HUDEP-2 (cell line): ENCODE results near the gene ICE2.

Source experiments
- DNase-seq, 76 experiments: peaks; one replicate each; lab custom pipeline; 2025; ENCODE audit not compliant: unreplicated experiment in 76 of 76; lab: John Stamatoyannopoulos, UW

ICE2 gene

GRCh38 chr15:60392986-60393790 is 85.8 kb downstream of the ICE2 start:
- no peak for DNase-seq

- no peak for DNase-seq
Measured at GRCh38 chr15:60392601-60392985, 86.3 kb downstream of the ICE2 start.

- DNase-seq: peak in 1 of 76 experiments; percentile 2
Measured at GRCh38 chr15:60391722-60392315, 87.1 kb downstream of the ICE2 start.

- peak in 54 of 76 experiments; percentile 1 to 59 (median 27) for DNase-seq
Measured at GRCh38 chr15:60390871-60391501, 88.0 kb downstream of the ICE2 start.

GRCh38 chr15:60390231-60390630 is 88.7 kb downstream of the ICE2 start:
- no peak for DNase-seq

- no peak for DNase-seq
Measured at GRCh38 chr15:60389261-60390077, 89.5 kb downstream of the ICE2 start.

GRCh38 chr15:60387321-60387720 is 91.6 kb downstream of the ICE2 start:
- no peak for DNase-seq

GRCh38 chr15:60386615-60387014 is 92.3 kb downstream of the ICE2 start:
- no peak for DNase-seq

- no peak for DNase-seq
Measured at GRCh38 chr15:60385620-60386552, 93.1 kb downstream of the ICE2 start.

- no peak for DNase-seq
Measured at GRCh38 chr15:60384526-60385126, 94.3 kb downstream of the ICE2 start.

- no peak for DNase-seq
Measured at GRCh38 chr15:60384053-60384452, 94.9 kb downstream of the ICE2 start.

- no peak for DNase-seq
Measured at GRCh38 chr15:60382773-60383674, 95.9 kb downstream of the ICE2 start.

- DNase-seq: no peak
Measured at GRCh38 chr15:60381148-60381788, 97.7 kb downstream of the ICE2 start.

GRCh38 chr15:60379525-60380274 is 99.2 kb downstream of the ICE2 start:
- DNase-seq: no peak

- DNase-seq: no peak
Measured at GRCh38 chr15:60379185-60379524, 99.8 kb downstream of the ICE2 start.

- DNase-seq: no peak
Measured at GRCh38 chr15:60376677-60377095, 102.3 kb downstream of the ICE2 start.

GRCh38 chr15:60375306-60375705 is 103.6 kb downstream of the ICE2 start:
- DNase-seq: no peak
